SK-N-SH (cell line): Measurements from ENCODE around the gene OR52E5. TPM values are rescaled to one million over a fixed set of nuclear protein-coding genes. Genes with fewer than 3 reads are reported as not detected.

Experiments
- CTCF ChIA-PET: fragments of 300-600, 350-600 bp; formaldehyde crosslinking; extraction: SDS; loops from one replicate; lab custom pipeline; 2021; lab: Yijun Ruan, JAX
- POLR2A ChIA-PET: fragments of 350-600 bp; sonication (Branson Sonifier 250); formaldehyde crosslinking; extraction: SDS; loops from one replicate; lab custom pipeline; 2020; ENCODE audit warnings: antibody characterized with exemption, inconsistent platforms; lab: Yijun Ruan, JAX
- DNase-seq: peaks from one replicate; pipeline ENCODE4 v3.0.0; 2012
- H2AFZ ChIP-seq: fragments of 200-600 bp; sonication (generic); 2 replicates; pipeline ENCODE4 v1.8.1; 2016; ENCODE audit warnings: antibody characterized with exemption, mild to moderate bottlenecking, low read depth
- H3F3A ChIP-seq: fragments of 200-600 bp; sonication (generic); replicated peaks from 2 replicates; pipeline ENCODE3; 2016; ENCODE audit warnings: antibody characterized with exemption, mild to moderate bottlenecking; ENCODE audit not compliant: insufficient read depth
- H3K27ac ChIP-seq, 2 experiments: fragments of 200-500 bp in 1 of 2; fragments of 200-600 bp in 1 of 2; sonication (Bioruptor generic) in 1 of 2; sonication (generic), shearing (Covaris generic) in 1 of 2; 2 replicates each; pipeline versions ENCODE4 v1.5.1 to v1.6.1; 2014 to 2016; ENCODE audit warnings: low read depth in 2 of 2, inconsistent platforms in 1 of 2, low read length in 1 of 2, mild to moderate bottlenecking in 1 of 2, mixed read lengths in 1 of 2
- H3K27me3 ChIP-seq: fragments of 200-600 bp; sonication (generic), shearing (Covaris generic); 2 replicates; pipeline ENCODE4 v1.6.1; 2016; ENCODE audit warnings: mixed run types; ENCODE audit not compliant: insufficient read depth
- H3K36me3 ChIP-seq, 2 experiments: fragments of 200-500 bp in 1 of 2; fragments of 200-600 bp in 1 of 2; sonication (Bioruptor generic) in 1 of 2; sonication (generic) in 1 of 2; replicated peaks in 1 of 2; 2 replicates each; pipeline versions ENCODE3 to v1.5.1; 2014 to 2016; ENCODE audit warnings: low read length in 1 of 2, mild to moderate bottlenecking in 1 of 2; ENCODE audit not compliant: insufficient read depth in 2 of 2, control insufficient read depth in 1 of 2
- H3K4me1 ChIP-seq, 2 experiments: fragments of 200-500 bp in 1 of 2; fragments of 200-600 bp in 1 of 2; sonication (Bioruptor generic) in 1 of 2; sonication (generic), shearing (Covaris generic) in 1 of 2; 2 replicates each; pipeline versions ENCODE4 v1.5.1 to v1.6.1; 2014 to 2016; ENCODE audit warnings: low read depth in 1 of 2, low read length in 1 of 2, mixed run types in 1 of 2; ENCODE audit not compliant: insufficient read depth in 2 of 2, control insufficient read depth in 1 of 2
- H3K4me2 ChIP-seq: fragments of 200-600 bp; sonication (generic), shearing (Covaris generic); 2 replicates; pipeline ENCODE4 v1.6.1; 2017; ENCODE audit warnings: mixed run types
- H3K4me3 ChIP-seq, 2 experiments: fragments of 200-500 bp in 1 of 2; fragments of 200-600 bp in 1 of 2; sonication (Bioruptor generic) in 1 of 2; sonication (generic), shearing (Covaris generic) in 1 of 2; 2 replicates each; pipeline versions ENCODE4 v1.5.1 to v1.8.1; 2014 to 2016; ENCODE audit warnings: low read depth in 2 of 2, inconsistent platforms in 1 of 2, low read length in 1 of 2, mild to moderate bottlenecking in 1 of 2, mixed read lengths in 1 of 2, moderate library complexity in 1 of 2
- H3K79me2 ChIP-seq: fragments of 200-600 bp; sonication (generic); 2 replicates; pipeline ENCODE4 v1.8.1; 2017; ENCODE audit warnings: mild to moderate bottlenecking; ENCODE audit not compliant: insufficient read depth
- H3K9ac ChIP-seq: fragments of 200-600 bp; sonication (generic); 2 replicates; pipeline ENCODE4 v1.6.1; 2017; ENCODE audit warnings: mixed run types
- H3K9me2 ChIP-seq: fragments of 200-600 bp; sonication (generic); 2 replicates; pipeline ENCODE4 v1.6.1; 2017; ENCODE audit warnings: mixed run types
- H3K9me3 ChIP-seq: fragments of 200-600 bp; sonication (generic); 2 replicates; pipeline ENCODE4 v1.6.1; 2017; ENCODE audit warnings: mixed run types, mild to moderate bottlenecking, moderate library complexity
- H4K20me1 ChIP-seq: fragments of 200-600 bp; sonication (generic); 2 replicates; pipeline ENCODE4 v1.6.1; 2017; ENCODE audit warnings: mild to moderate bottlenecking, mixed run types; ENCODE audit not compliant: insufficient read depth
- EP300 ChIP-seq, 2 experiments: IDR thresholded peaks; 2 replicates each; pipeline versions ENCODE4 v1.4.0 to v1.6.1; 2012; ENCODE audit warnings: borderline replicate concordance in 1 of 2, low read depth in 1 of 2, low read length in 1 of 2
- EZH2phosphoT487 ChIP-seq: fragments of 200-600 bp; sonication (generic); IDR thresholded peaks from 2 replicates; pipeline ENCODE4 v1.6.1; 2017; ENCODE audit warnings: low read depth, mixed run types, mild to moderate bottlenecking, antibody characterized with exemption, moderate library complexity, borderline replicate concordance
- FOSL2 ChIP-seq: IDR thresholded peaks from 2 replicates; pipeline ENCODE4 v1.4.0; 2012; ENCODE audit warnings: low read depth, mild to moderate bottlenecking, moderate library complexity, borderline replicate concordance
- GATA2 ChIP-seq: sonication (generic); formaldehyde crosslinking; IDR thresholded peaks from 2 replicates; pipeline ENCODE4 v1.5.0; 2020; ENCODE audit warnings: mild to moderate bottlenecking, missing genetic modification reagents
- IRF3 ChIP-seq: fragments of 150-350 bp; IDR thresholded peaks from 2 replicates; pipeline ENCODE4 v1.6.1; 2016; ENCODE audit warnings: mild to moderate bottlenecking, low read depth, low read length
- JUND ChIP-seq: IDR thresholded peaks from 2 replicates; pipeline ENCODE4 v1.4.0; 2012
- MEF2A ChIP-seq: IDR thresholded peaks from 2 replicates; pipeline ENCODE4 v1.4.0; 2012; ENCODE audit warnings: low read depth, borderline replicate concordance
- NFIC ChIP-seq: IDR thresholded peaks from 2 replicates; pipeline ENCODE4 v1.4.0; 2012; ENCODE audit warnings: borderline replicate concordance
- POLR2AphosphoS5 ChIP-seq: IDR thresholded peaks from 2 replicates; pipeline ENCODE4 v1.6.1; 2012; ENCODE audit warnings: low read depth, low read length
- RCOR1 ChIP-seq: fragments of 150-350 bp; IDR thresholded peaks from 2 replicates; pipeline ENCODE4 v1.6.1; 2017; ENCODE audit warnings: antibody characterized with exemption, low read length
- SMC3 ChIP-seq: IDR thresholded peaks from 2 replicates; pipeline ENCODE4 v1.6.1; 2012; ENCODE audit warnings: low read depth, low read length, improper control_type of control experiment
- TCF12 ChIP-seq: IDR thresholded peaks from 2 replicates; pipeline ENCODE4 v1.4.0; 2012
- USF2 ChIP-seq: fragments of 150-350 bp; IDR thresholded peaks from 2 replicates; pipeline ENCODE4 v1.6.1; 2017; ENCODE audit warnings: antibody characterized with exemption, low read length, low read depth, borderline replicate concordance
- YY1 ChIP-seq: IDR thresholded peaks from 2 replicates; pipeline ENCODE4 v1.4.0; 2012; ENCODE audit warnings: low read depth, mild to moderate bottlenecking
- WGBS: methylation state at CpG from one replicate; pipeline ENCODE4 v1.1.6; 2017; ENCODE audit warnings: low lambda C conversion rate; 5-methylcytosine and 5-hydroxymethylcytosine counted together
- polyA plus RNA-seq, 3 experiments: library from polyadenylated mRNA; depleted of rRNA; stranded (reverse); fragments of >200 nt; gene quantifications; 2 replicates each; pipeline ENCODE4 v1.2.3, GENCODE V29; 2012
- TF ChIP-seq, protein P1 (sequence below): IDR thresholded peaks from 2 replicates; pipeline ENCODE4 v1.6.1; 2012; ENCODE audit warnings: mild to moderate bottlenecking, low read depth, low read length, moderate library complexity
- TF ChIP-seq, protein P2 (sequence below): fragments of 200-600 bp; sonication (generic); IDR thresholded peaks from 2 replicates; pipeline ENCODE4 v1.6.1; 2017; ENCODE audit warnings: antibody characterized with exemption, mild to moderate bottlenecking, moderate library complexity
- TF ChIP-seq, protein P3 (sequence below): IDR thresholded peaks from 2 replicates; pipeline ENCODE4 v1.4.0; 2012; ENCODE audit warnings: low read depth, borderline replicate concordance

OR52E5 gene
- not detected in 2 replicates for polyA plus RNA-seq (2012; rRNA removed)
- polyA plus RNA-seq (2012; cell fraction: cytosol; rRNA removed), result not detected in 2 replicates
- not detected in 2 replicates for polyA plus RNA-seq (2012; cell fraction: nucleus; rRNA removed)

- ChIA-PET CTCF (interaction anchor here (1.4 kb wide), 1 partner anchor 460 kb away, joined by 3 read pairs; no protein-coding TSS in a partner anchor), POLR2A (no interaction called here)
- Histone ChIP-seq H3K9me3 (no peaks in the 10 kb centered on the region), H3K36me3 (no peaks in the 10 kb centered on the region), H3K4me3 (no peak within 1 kb of the TSS), H2AFZ (no peak within 1 kb of the TSS), H3K79me2 (no peaks in the 10 kb centered on the region), H4K20me1 (no peaks in the 10 kb centered on the region), H3F3A (no peaks in the 10 kb centered on the region), H3K9me2 (no peaks in the 10 kb centered on the region), H3K27ac (no peak within 1 kb of the TSS), H3K27me3 (no peaks in the 10 kb centered on the region; the same call in 1 of the 2 replicates), H3K4me2 (no peak within 1 kb of the TSS), H3K4me1 (no peaks in the 10 kb centered on the region), H3K9ac (no peak within 1 kb of the TSS)
- DNase-seq, result no peak
- TF ChIP-seq SMC3 (no peak), USF2 (no peak), JUND (no peak), YY1 (no peak), FOSL2 (no peak), MEF2A (no peak), TCF12 (no peak), GATA2 (no peak), POLR2AphosphoS5 (no peak), EZH2phosphoT487 (no peak), RCOR1 (no peak), NFIC (no peak), EP300 (IDR thresholded peaks at IDR 0.05; ENCODE audit: borderline replicate concordance in 1 of 2, low read depth in 1 of 2, low read length in 1 of 2) (no peak), IRF3 (no peak)
- TF ChIP-seq, protein P1, sequence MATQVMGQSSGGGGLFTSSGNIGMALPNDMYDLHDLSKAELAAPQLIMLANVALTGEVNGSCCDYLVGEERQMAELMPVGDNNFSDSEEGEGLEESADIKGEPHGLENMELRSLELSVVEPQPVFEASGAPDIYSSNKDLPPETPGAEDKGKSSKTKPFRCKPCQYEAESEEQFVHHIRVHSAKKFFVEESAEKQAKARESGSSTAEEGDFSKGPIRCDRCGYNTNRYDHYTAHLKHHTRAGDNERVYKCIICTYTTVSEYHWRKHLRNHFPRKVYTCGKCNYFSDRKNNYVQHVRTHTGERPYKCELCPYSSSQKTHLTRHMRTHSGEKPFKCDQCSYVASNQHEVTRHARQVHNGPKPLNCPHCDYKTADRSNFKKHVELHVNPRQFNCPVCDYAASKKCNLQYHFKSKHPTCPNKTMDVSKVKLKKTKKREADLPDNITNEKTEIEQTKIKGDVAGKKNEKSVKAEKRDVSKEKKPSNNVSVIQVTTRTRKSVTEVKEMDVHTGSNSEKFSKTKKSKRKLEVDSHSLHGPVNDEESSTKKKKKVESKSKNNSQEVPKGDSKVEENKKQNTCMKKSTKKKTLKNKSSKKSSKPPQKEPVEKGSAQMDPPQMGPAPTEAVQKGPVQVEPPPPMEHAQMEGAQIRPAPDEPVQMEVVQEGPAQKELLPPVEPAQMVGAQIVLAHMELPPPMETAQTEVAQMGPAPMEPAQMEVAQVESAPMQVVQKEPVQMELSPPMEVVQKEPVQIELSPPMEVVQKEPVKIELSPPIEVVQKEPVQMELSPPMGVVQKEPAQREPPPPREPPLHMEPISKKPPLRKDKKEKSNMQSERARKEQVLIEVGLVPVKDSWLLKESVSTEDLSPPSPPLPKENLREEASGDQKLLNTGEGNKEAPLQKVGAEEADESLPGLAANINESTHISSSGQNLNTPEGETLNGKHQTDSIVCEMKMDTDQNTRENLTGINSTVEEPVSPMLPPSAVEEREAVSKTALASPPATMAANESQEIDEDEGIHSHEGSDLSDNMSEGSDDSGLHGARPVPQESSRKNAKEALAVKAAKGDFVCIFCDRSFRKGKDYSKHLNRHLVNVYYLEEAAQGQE, result no peak
- TF ChIP-seq, protein P2, sequence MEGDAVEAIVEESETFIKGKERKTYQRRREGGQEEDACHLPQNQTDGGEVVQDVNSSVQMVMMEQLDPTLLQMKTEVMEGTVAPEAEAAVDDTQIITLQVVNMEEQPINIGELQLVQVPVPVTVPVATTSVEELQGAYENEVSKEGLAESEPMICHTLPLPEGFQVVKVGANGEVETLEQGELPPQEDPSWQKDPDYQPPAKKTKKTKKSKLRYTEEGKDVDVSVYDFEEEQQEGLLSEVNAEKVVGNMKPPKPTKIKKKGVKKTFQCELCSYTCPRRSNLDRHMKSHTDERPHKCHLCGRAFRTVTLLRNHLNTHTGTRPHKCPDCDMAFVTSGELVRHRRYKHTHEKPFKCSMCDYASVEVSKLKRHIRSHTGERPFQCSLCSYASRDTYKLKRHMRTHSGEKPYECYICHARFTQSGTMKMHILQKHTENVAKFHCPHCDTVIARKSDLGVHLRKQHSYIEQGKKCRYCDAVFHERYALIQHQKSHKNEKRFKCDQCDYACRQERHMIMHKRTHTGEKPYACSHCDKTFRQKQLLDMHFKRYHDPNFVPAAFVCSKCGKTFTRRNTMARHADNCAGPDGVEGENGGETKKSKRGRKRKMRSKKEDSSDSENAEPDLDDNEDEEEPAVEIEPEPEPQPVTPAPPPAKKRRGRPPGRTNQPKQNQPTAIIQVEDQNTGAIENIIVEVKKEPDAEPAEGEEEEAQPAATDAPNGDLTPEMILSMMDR, result no peak
- TF ChIP-seq, protein P3, sequence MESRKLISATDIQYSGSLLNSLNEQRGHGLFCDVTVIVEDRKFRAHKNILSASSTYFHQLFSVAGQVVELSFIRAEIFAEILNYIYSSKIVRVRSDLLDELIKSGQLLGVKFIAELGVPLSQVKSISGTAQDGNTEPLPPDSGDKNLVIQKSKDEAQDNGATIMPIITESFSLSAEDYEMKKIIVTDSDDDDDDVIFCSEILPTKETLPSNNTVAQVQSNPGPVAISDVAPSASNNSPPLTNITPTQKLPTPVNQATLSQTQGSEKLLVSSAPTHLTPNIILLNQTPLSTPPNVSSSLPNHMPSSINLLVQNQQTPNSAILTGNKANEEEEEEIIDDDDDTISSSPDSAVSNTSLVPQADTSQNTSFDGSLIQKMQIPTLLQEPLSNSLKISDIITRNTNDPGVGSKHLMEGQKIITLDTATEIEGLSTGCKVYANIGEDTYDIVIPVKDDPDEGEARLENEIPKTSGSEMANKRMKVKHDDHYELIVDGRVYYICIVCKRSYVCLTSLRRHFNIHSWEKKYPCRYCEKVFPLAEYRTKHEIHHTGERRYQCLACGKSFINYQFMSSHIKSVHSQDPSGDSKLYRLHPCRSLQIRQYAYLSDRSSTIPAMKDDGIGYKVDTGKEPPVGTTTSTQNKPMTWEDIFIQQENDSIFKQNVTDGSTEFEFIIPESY, result no peak
- 15% methylated on average over 3 of the region's 3 CpGs for WGBS
These were observed at the start of gene OR52E5 for GRCh38 chr11:5892908-5893307. Gene OR52E5, plus strand, starts transcription at chr11:5893208. Its CDS starts 7,569 bp downstream, at chr11:5900777.
